ENCODE data around the gene KLHDC8B. TPM values are rescaled to one million over a fixed set of nuclear protein-coding genes. Genes with fewer than 3 reads are reported as not detected.

Gene KLHDC8B
- total and polyA plus RNA-seq, 3 donors from 2014 or later: 55.8 to 78.2 (median 56.6) TPM

- no peaks in the 10 kb centered on the region for H3K36me3 ChIP-seq (ENCODE audit: low read depth, missing control alignments)
- intact Hi-C loops (cut with DNase I; ENCODE audit: low total_unique reads): no loop called here
- H3K27ac ChIP-seq: no peak overlapping the region
- TF ChIP-seq, protein P1, sequence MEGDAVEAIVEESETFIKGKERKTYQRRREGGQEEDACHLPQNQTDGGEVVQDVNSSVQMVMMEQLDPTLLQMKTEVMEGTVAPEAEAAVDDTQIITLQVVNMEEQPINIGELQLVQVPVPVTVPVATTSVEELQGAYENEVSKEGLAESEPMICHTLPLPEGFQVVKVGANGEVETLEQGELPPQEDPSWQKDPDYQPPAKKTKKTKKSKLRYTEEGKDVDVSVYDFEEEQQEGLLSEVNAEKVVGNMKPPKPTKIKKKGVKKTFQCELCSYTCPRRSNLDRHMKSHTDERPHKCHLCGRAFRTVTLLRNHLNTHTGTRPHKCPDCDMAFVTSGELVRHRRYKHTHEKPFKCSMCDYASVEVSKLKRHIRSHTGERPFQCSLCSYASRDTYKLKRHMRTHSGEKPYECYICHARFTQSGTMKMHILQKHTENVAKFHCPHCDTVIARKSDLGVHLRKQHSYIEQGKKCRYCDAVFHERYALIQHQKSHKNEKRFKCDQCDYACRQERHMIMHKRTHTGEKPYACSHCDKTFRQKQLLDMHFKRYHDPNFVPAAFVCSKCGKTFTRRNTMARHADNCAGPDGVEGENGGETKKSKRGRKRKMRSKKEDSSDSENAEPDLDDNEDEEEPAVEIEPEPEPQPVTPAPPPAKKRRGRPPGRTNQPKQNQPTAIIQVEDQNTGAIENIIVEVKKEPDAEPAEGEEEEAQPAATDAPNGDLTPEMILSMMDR (IDR thresholded peaks at IDR 0.05): no peak
- no peak for TF ChIP-seq POLR2A (IDR thresholded peaks at IDR 0.05)
- DNase-seq: no peak
- peaks cover 17% of the 10 kb centered on the region for H3K4me1 ChIP-seq
- H3K4me3 ChIP-seq: no peak overlapping the region
- no peaks in the 10 kb centered on the region for H3K9me3 ChIP-seq
- 87 to 93% methylated on average over 14 to 17 of the region's 17 CpGs for WGBS, 2 donors
- H3K27me3 ChIP-seq: no peaks in the 10 kb centered on the region
Observed at GRCh38 chr3:49123687-49124086, 47.7 kb upstream of the KLHDC8B start.

DNA sequence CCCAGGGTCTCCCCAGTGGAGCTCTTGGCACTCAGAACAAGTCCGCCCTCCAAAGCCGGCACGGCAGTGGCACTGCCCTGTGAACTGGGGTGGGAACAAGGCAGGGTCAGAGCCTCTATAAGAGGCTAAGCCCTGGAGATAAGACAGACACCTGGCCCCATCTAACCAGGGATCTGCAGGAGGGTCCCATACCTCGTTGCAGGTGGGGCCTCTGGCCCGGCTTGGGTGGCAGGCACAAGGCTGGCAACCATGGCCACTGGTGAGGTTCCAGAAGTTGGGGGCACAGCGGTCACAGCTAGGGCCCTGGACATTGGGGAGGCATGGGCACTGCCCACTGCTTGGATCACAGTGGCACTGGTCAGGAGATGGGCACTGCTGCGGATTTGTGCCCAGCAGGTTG is 47.2 kb upstream of the KLHDC8B start:
- TF ChIP-seq POLR2A (IDR thresholded peaks at IDR 0.05): no peak
- TF ChIP-seq, protein P1 (IDR thresholded peaks at IDR 0.05): no peak
- Histone ChIP-seq H3K27me3 (no peaks in the 10 kb centered on the region), H3K4me3 (no peak overlapping the region), H3K4me1 (peaks cover 12% of the 10 kb centered on the region), H3K27ac (no peak overlapping the region), H3K36me3 (ENCODE audit: low read depth, missing control alignments) (no peaks in the 10 kb centered on the region), H3K9me3 (no peaks in the 10 kb centered on the region)
- 89 to 92% methylated on average over 5 to 7 of the region's 7 CpGs for WGBS, 2 donors
- intact Hi-C loops (cut with DNase I; ENCODE audit: low total_unique reads): no loop called here
- no peak for DNase-seq

DNA sequence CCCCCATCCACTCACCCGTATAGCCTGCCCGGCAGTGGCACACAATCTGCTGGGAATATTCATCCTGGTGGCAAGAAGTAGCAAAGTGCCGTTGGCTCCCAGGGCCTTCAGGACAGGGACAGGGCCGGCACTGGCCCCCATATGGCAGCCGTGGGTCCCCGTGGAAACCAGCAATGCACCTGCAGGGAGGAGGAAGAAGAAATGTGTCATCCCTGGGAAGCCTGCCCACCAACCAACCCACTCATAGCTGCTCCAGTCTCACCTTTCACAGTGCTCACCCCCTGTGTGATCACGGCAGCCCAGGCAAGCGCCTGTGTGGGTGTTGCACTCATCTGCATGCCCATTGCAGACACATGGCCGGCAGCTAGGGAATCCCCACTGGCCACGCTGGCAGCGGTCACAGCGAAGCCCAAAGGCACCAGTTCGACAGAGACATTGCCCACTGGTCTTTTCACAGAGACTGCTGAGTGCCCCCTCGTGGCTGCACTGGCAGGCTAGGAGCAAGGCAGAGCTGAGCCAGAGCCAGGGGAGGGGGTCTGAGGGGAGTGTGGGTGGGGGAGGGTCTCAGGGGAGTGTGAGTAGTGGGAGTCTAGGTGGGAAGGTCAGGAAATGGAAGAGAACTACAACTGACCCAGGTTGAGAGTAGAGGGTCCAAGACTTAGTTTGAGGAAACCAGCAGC is 46.3 kb upstream of the KLHDC8B start:
- no peak for DNase-seq
- H3K4me3 ChIP-seq: no peak overlapping the region
- peaks cover 4% of the 10 kb centered on the region for H3K4me1 ChIP-seq
- intact Hi-C loops (cut with DNase I; ENCODE audit: low total_unique reads): no loop called here
- WGBS, 2 donors: 80 to 85% methylated on average over 8 to 14 of the region's 14 CpGs
- no peaks in the 10 kb centered on the region for H3K27me3 ChIP-seq
- no peaks in the 10 kb centered on the region for H3K36me3 ChIP-seq (ENCODE audit: low read depth, missing control alignments)
- H3K27ac ChIP-seq: no peak overlapping the region
- TF ChIP-seq, protein P1 (IDR thresholded peaks at IDR 0.05): no peak
- no peak for TF ChIP-seq POLR2A (IDR thresholded peaks at IDR 0.05)
- no peaks in the 10 kb centered on the region for H3K9me3 ChIP-seq

- H3K4me1 ChIP-seq: peaks cover 30% of the 10 kb centered on the region
- intact Hi-C loops (cut with DNase I; ENCODE audit: low total_unique reads): no loop called here
- TF ChIP-seq, protein P1 (IDR thresholded peaks at IDR 0.05): no peak
- TF ChIP-seq POLR2A (IDR thresholded peaks at IDR 0.05): no peak
- H3K4me3 ChIP-seq: no peak overlapping the region
- 75% methylated on average over 12 of the region's 12 CpGs; no CpG with 5 or more reads in 1 of the 2 donors for WGBS, 2 donors
- no peaks in the 10 kb centered on the region for H3K27me3 ChIP-seq
- DNase-seq: no peak
- H3K9me3 ChIP-seq: no peaks in the 10 kb centered on the region
- H3K27ac ChIP-seq: no peak overlapping the region
- no peaks in the 10 kb centered on the region for H3K36me3 ChIP-seq (ENCODE audit: low read depth, missing control alignments)
Observed at GRCh38 chr3:49131040-49131439, 40.4 kb upstream of the KLHDC8B start.

GRCh38 chr3:49131576-49131975 is 39.8 kb upstream of the KLHDC8B start:
- Histone ChIP-seq H3K9me3 (no peaks in the 10 kb centered on the region), H3K36me3 (ENCODE audit: low read depth, missing control alignments) (no peaks in the 10 kb centered on the region), H3K4me1 (peaks cover 30% of the 10 kb centered on the region), H3K27ac (no peak overlapping the region), H3K27me3 (no peaks in the 10 kb centered on the region), H3K4me3 (peak overlapping the region in 1 of 2 donors; percentile 81)
- TF ChIP-seq, protein P1 (IDR thresholded peaks at IDR 0.05): no peak
- no peak for TF ChIP-seq POLR2A (IDR thresholded peaks at IDR 0.05)
- no peak for DNase-seq
- intact Hi-C loops (cut with DNase I; ENCODE audit: low total_unique reads): no loop called here
- 94 to 100% methylated on average over 3 to 6 of the region's 6 CpGs for WGBS, 2 donors

Measured in testis (tissue), 3 donors.